Measurements from ENCODE around the gene MGAT1. TPM values are rescaled to one million over a fixed set of nuclear protein-coding genes. Genes with fewer than 3 reads are reported as not detected.

The MGAT1 gene
- total RNA-seq, 1 experiment from 2014 or later, result 104 TPM

GRCh38 chr5:180799194-180799593 is 3.4 kb downstream of the MGAT1 start:
- intact Hi-C loops (cut with micrococcal nuclease), result no loop called here
- Histone ChIP-seq H3K4me2 (ENCODE audit: low read length) (peak overlapping the region; percentile 83), H2AFZ (ENCODE audit: low read length) (no peak overlapping the region), H3K9me2 (replicated peaks; ENCODE audit: low read length) (no peaks in the 10 kb centered on the region), H4K20me1 (ENCODE audit: low read length) (peaks cover 66% of the 10 kb centered on the region), H3K4me3 (ENCODE audit: low read length) (0 out of 2 replicates have a peak overlapping the region, but pooled peaks have one; percentile 1), H3K4me1 (ENCODE audit: insufficient read depth, low read length) (peaks cover 37% of the 10 kb centered on the region), H3K9ac (ENCODE audit: low read length) (no peak overlapping the region), H3K27ac (ENCODE audit: low read length) (peak overlapping the region; percentile 70), H3K79me2 (ENCODE audit: low read length) (peaks cover 82% of the 10 kb centered on the region), H3K36me3 (ENCODE audit: low read depth, low read length) (peaks cover 18% of the 10 kb centered on the region; the same call in 1 of the 2 replicates), H3K9me3 (ENCODE audit: low read length) (no peaks in the 10 kb centered on the region), H3K27me3 (ENCODE audit: low read length) (no peaks in the 10 kb centered on the region), H3F3A (ENCODE audit: low read length, unreplicated experiment) (no peaks in the 10 kb centered on the region)
- BruUV-seq (replicated peaks), result no TSS peak
- TF ChIP-seq CTCF (conservative IDR thresholded peaks at IDR 0.05; ENCODE audit: low read depth, low read length) (peak; percentile 65), EZH2 (IDR thresholded peaks at IDR 0.05; ENCODE audit: low read length, unreplicated experiment) (no peak), EZH2phosphoT487 (IDR thresholded peaks at IDR 0.05; ENCODE audit: borderline replicate concordance, low read length) (no peak)
- CTCF ChIA-PET, result interaction anchor here (0.6 to 1.7 kb wide), 2 partner anchors 15 to 32 kb away, joined by 3 to 4 read pairs; no protein-coding TSS in a partner anchor
- ATAC-seq (no peak), DNase-seq (peak; percentile 49)
- POLR2A ChIA-PET (ENCODE audit: unreplicated experiment), result no interaction called here

GRCh38 chr5:180798193-180798592 is 4.4 kb downstream of the MGAT1 start:
- no peak overlapping the region for H3K27ac ChIP-seq (ENCODE audit: low read length)
- TF ChIP-seq EZH2 (IDR thresholded peaks at IDR 0.05; ENCODE audit: low read length, unreplicated experiment), result no peak
- no peak for TF ChIP-seq CTCF (conservative IDR thresholded peaks at IDR 0.05; ENCODE audit: low read depth, low read length)
- TF ChIP-seq EZH2phosphoT487 (IDR thresholded peaks at IDR 0.05; ENCODE audit: borderline replicate concordance, low read length), result no peak
- H3K4me2 ChIP-seq (ENCODE audit: low read length), result no peak overlapping the region
- ChIA-PET POLR2A (ENCODE audit: unreplicated experiment) (no interaction called here), CTCF (interaction anchor here (0.6 kb wide), 1 partner anchor 227 kb away, joined by 4 read pairs; no protein-coding TSS in a partner anchor)
- peaks cover 37% of the 10 kb centered on the region for H3K4me1 ChIP-seq (ENCODE audit: insufficient read depth, low read length)
- no peaks in the 10 kb centered on the region for H3F3A ChIP-seq (ENCODE audit: low read length, unreplicated experiment)
- DNase-seq (no peak), ATAC-seq (no peak)
- peaks cover 70% of the 10 kb centered on the region for H4K20me1 ChIP-seq (ENCODE audit: low read length)
- intact Hi-C loops (cut with micrococcal nuclease), result no loop called here
- no peaks in the 10 kb centered on the region for H3K9me3 ChIP-seq (ENCODE audit: low read length)
- H3K79me2 ChIP-seq (ENCODE audit: low read length), result peaks cover 88% of the 10 kb centered on the region
- no peak overlapping the region for H3K4me3 ChIP-seq (ENCODE audit: low read length)
- no peaks in the 10 kb centered on the region for H3K27me3 ChIP-seq (ENCODE audit: low read length)
- no peaks in the 10 kb centered on the region for H3K9me2 ChIP-seq (replicated peaks; ENCODE audit: low read length)
- no TSS peak for BruUV-seq (replicated peaks)
- H3K9ac ChIP-seq (ENCODE audit: low read length), result no peak overlapping the region
- peaks cover 21% of the 10 kb centered on the region; the same call in 1 of the 2 replicates for H3K36me3 ChIP-seq (ENCODE audit: low read depth, low read length)
- no peak overlapping the region for H2AFZ ChIP-seq (ENCODE audit: low read length)

- no peak for ATAC-seq
- Histone ChIP-seq H3K27me3 (ENCODE audit: low read length) (no peaks in the 10 kb centered on the region), H4K20me1 (ENCODE audit: low read length) (peaks cover 73% of the 10 kb centered on the region), H3K79me2 (ENCODE audit: low read length) (peaks cover 95% of the 10 kb centered on the region), H3K9me2 (replicated peaks; ENCODE audit: low read length) (no peaks in the 10 kb centered on the region), H3F3A (ENCODE audit: low read length, unreplicated experiment) (no peaks in the 10 kb centered on the region), H3K9me3 (ENCODE audit: low read length) (no peaks in the 10 kb centered on the region), H3K36me3 (ENCODE audit: low read depth, low read length) (peaks cover 24% of the 10 kb centered on the region), H3K4me2 (ENCODE audit: low read length) (no peak overlapping the region), H3K9ac (ENCODE audit: low read length) (no peak overlapping the region), H2AFZ (ENCODE audit: low read length) (no peak overlapping the region), H3K4me3 (ENCODE audit: low read length) (no peak overlapping the region), H3K4me1 (ENCODE audit: insufficient read depth, low read length) (peaks cover 33% of the 10 kb centered on the region), H3K27ac (ENCODE audit: low read length) (no peak overlapping the region)
- TF ChIP-seq CTCF (conservative IDR thresholded peaks at IDR 0.05; ENCODE audit: low read depth, low read length) (no peak), EZH2phosphoT487 (IDR thresholded peaks at IDR 0.05; ENCODE audit: borderline replicate concordance, low read length) (no peak), EZH2 (IDR thresholded peaks at IDR 0.05; ENCODE audit: low read length, unreplicated experiment) (no peak)
- ChIA-PET CTCF (no interaction called here), POLR2A (ENCODE audit: unreplicated experiment) (no interaction called here)
- intact Hi-C loops (cut with micrococcal nuclease), result no loop called here
- BruUV-seq (replicated peaks), result no TSS peak
- no peak for DNase-seq
Observed at GRCh38 chr5:180797256-180798192, 5.1 kb downstream of the MGAT1 start.

Data from PC-3 (cell line).